GM12891 (cell line): ENCODE measurements around the gene LTB.

ENCODE experiments used
- POLR2A ChIP-seq: IDR thresholded peaks from 2 replicates; pipeline ENCODE4 v1.6.1; 2011; ENCODE audit warnings: low read depth, low read length, control low read depth
- POLR2AphosphoS5 ChIP-seq: IDR thresholded peaks from 2 replicates; pipeline ENCODE4 v1.6.1; 2011; ENCODE audit warnings: low read depth, low read length, control low read depth
- SPI1 ChIP-seq: IDR thresholded peaks from 2 replicates; pipeline ENCODE4 v1.6.1; 2011; ENCODE audit warnings: low read depth, low read length, control low read depth
- TAF1 ChIP-seq: IDR thresholded peaks from 2 replicates; pipeline ENCODE4 v1.6.1; 2011; ENCODE audit warnings: low read depth, low read length, control low read depth

DNA sequence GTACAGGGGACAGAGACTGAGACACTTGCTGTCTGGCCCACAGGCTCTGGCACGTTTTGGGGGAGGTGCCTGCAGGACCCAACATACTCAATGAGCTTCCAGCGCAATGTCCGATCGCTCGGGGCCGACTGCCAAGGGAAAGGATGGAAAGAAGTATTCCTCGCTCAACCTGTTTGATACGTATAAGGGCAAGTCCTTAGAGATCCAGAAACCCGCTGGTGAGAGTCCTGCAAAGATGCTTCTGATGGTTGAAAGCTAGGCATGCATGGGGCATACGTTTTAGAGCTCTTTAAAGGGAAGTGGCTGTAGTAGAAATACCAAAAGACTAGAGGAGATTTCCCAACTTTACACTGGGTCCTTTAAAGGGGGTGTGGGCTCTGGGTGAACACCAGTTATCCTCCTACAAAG is 40.5 kb upstream of the LTB start:
- no peak for TF ChIP-seq POLR2A
- no peak for TF ChIP-seq TAF1
- no peak for TF ChIP-seq POLR2AphosphoS5
- TF ChIP-seq SPI1 = no peak
